HEK293 (cell line): ENCODE data around the gene RACGAP1.

Experiments used
- CTCF ChIA-PET: fragments of 350-600 bp; formaldehyde crosslinking; extraction: SDS; loops from one replicate; lab custom pipeline; 2021; ENCODE audit warnings: antibody characterized with exemption; lab: Yijun Ruan, JAX
- POLR2A ChIA-PET: fragments of 300-600 bp; formaldehyde crosslinking; extraction: SDS; loops from one replicate; lab custom pipeline; 2020; ENCODE audit warnings: antibody characterized with exemption, inconsistent platforms; lab: Yijun Ruan, JAX
- H3K27ac ChIP-seq: fragments of 200-500 bp; sonication (Bioruptor generic); 2 replicates; pipeline ENCODE4 v1.5.1; 2014; ENCODE audit warnings: low read depth, low read length, control low read depth, inconsistent platforms; ENCODE audit errors: extremely low read depth
- H3K36me3 ChIP-seq, 2 experiments: fragments of 200-500 bp in 1 of 2; sonication (Bioruptor generic) in 1 of 2; 1 replicate in 1 of 2; 2 replicates in 1 of 2; pipeline ENCODE4 v1.5.1; 2014 to 2017; ENCODE audit warnings: inconsistent platforms in 2 of 2, low read length in 2 of 2; ENCODE audit not compliant: control insufficient read depth in 2 of 2, insufficient read depth in 1 of 2
- H3K4me1 ChIP-seq: fragments of 200-500 bp; sonication (Bioruptor generic); 2 replicates; pipeline ENCODE4 v1.5.1; 2014; ENCODE audit warnings: mild to moderate bottlenecking, low read length, inconsistent platforms; ENCODE audit not compliant: control insufficient read depth, insufficient read depth
- H3K4me3 ChIP-seq: 2 replicates; pipeline ENCODE4 v1.5.1; 2011; ENCODE audit warnings: low read depth, mild to moderate bottlenecking, control low read depth, low read length, moderate library complexity
- H3K9me3 ChIP-seq: fragments of 200-500 bp; sonication (Bioruptor generic); 2 replicates; pipeline ENCODE4 v1.5.1; 2014; ENCODE audit warnings: low read depth, low read length, inconsistent platforms; ENCODE audit not compliant: control insufficient read depth, insufficient read depth
- AEBP2 ChIP-seq: fragments of 450-650 bp; formaldehyde crosslinking; IDR thresholded peaks from 2 replicates; pipeline ENCODE4 v1.5.1; 2016; ENCODE audit warnings: missing biosample characterization, missing genetic modification characterization, borderline replicate concordance
- FEZF1 ChIP-seq: fragments of 450-650 bp; formaldehyde crosslinking; IDR thresholded peaks from 2 replicates; pipeline ENCODE4 v1.5.1; 2016; ENCODE audit warnings: missing biosample characterization, missing genetic modification characterization
- GFI1B ChIP-seq: fragments of 450-650 bp; formaldehyde crosslinking; IDR thresholded peaks from 2 replicates; pipeline ENCODE4 v1.5.1; 2016; ENCODE audit warnings: missing biosample characterization, missing genetic modification characterization
- GLIS2 ChIP-seq: fragments of 450-650 bp; formaldehyde crosslinking; IDR thresholded peaks from 2 replicates; pipeline ENCODE4 v1.5.1; 2016; ENCODE audit warnings: missing biosample characterization, missing genetic modification characterization
- KLF16 ChIP-seq: fragments of 450-650 bp; formaldehyde crosslinking; IDR thresholded peaks from 2 replicates; pipeline ENCODE4 v1.5.1; 2017; ENCODE audit warnings: missing biosample characterization, missing genetic modification characterization
- KLF7 ChIP-seq: fragments of 450-650 bp; formaldehyde crosslinking; IDR thresholded peaks from 2 replicates; pipeline ENCODE4 v1.5.1; 2016; ENCODE audit warnings: missing biosample characterization, missing genetic modification characterization, borderline replicate concordance
- SALL2 ChIP-seq: fragments of 450-650 bp; formaldehyde crosslinking; IDR thresholded peaks from 2 replicates; pipeline ENCODE4 v1.5.0; 2017; ENCODE audit warnings: missing biosample characterization, mild to moderate bottlenecking, missing genetic modification characterization, borderline replicate concordance
- SP3 ChIP-seq: fragments of 450-650 bp; formaldehyde crosslinking; IDR thresholded peaks from 2 replicates; pipeline ENCODE4 v1.5.1; 2016; ENCODE audit warnings: missing biosample characterization, missing genetic modification characterization
- ZBTB1 ChIP-seq: fragments of 450-650 bp; formaldehyde crosslinking; IDR thresholded peaks from 2 replicates; pipeline ENCODE4 v1.5.1; 2016; ENCODE audit warnings: missing biosample characterization, missing genetic modification characterization
- ZBTB10 ChIP-seq: fragments of 450-650 bp; formaldehyde crosslinking; IDR thresholded peaks from 2 replicates; pipeline ENCODE4 v1.5.1; 2016; ENCODE audit warnings: missing biosample characterization, missing genetic modification characterization
- ZBTB17 ChIP-seq: fragments of 450-650 bp; formaldehyde crosslinking; IDR thresholded peaks from 2 replicates; pipeline ENCODE4 v1.5.1; 2016; ENCODE audit warnings: missing biosample characterization, missing genetic modification characterization
- ZBTB20 ChIP-seq: fragments of 450-650 bp; formaldehyde crosslinking; IDR thresholded peaks from 2 replicates; pipeline ENCODE4 v1.5.1; 2016; ENCODE audit warnings: missing biosample characterization, missing genetic modification characterization
- ZIC2 ChIP-seq: fragments of 450-650 bp; formaldehyde crosslinking; IDR thresholded peaks from 2 replicates; pipeline ENCODE4 v1.5.1; 2016; ENCODE audit warnings: missing biosample characterization, missing genetic modification characterization
- ZNF155 ChIP-seq: fragments of 450-650 bp; formaldehyde crosslinking; IDR thresholded peaks from 2 replicates; pipeline ENCODE4 v1.5.1; 2016; ENCODE audit warnings: missing biosample characterization, missing genetic modification characterization
- ZNF174 ChIP-seq: fragments of 450-650 bp; formaldehyde crosslinking; IDR thresholded peaks from 2 replicates; pipeline ENCODE4 v1.5.0; 2017; ENCODE audit warnings: missing biosample characterization, mild to moderate bottlenecking, missing genetic modification characterization
- ZNF214 ChIP-seq: fragments of 450-650 bp; formaldehyde crosslinking; IDR thresholded peaks from 2 replicates; pipeline ENCODE4 v1.5.1; 2017; ENCODE audit warnings: missing biosample characterization, mild to moderate bottlenecking, missing genetic modification characterization, borderline replicate concordance
- ZNF248 ChIP-seq: fragments of 450-650 bp; formaldehyde crosslinking; IDR thresholded peaks from 2 replicates; pipeline ENCODE4 v1.5.1; 2017; ENCODE audit warnings: missing biosample characterization, missing genetic modification characterization
- ZNF341 ChIP-seq: fragments of 450-650 bp; formaldehyde crosslinking; IDR thresholded peaks from 2 replicates; pipeline ENCODE4; 2016; ENCODE audit warnings: low read depth, missing biosample characterization, missing genetic modification characterization
- ZNF354C ChIP-seq: fragments of 450-650 bp; formaldehyde crosslinking; IDR thresholded peaks from 2 replicates; pipeline ENCODE4 v1.5.1; 2016; ENCODE audit warnings: missing biosample characterization, missing genetic modification characterization, low read depth, borderline replicate concordance
- ZNF426 ChIP-seq: fragments of 450-650 bp; formaldehyde crosslinking; IDR thresholded peaks from 2 replicates; pipeline ENCODE4 v1.5.1; 2017; ENCODE audit warnings: missing biosample characterization, missing genetic modification characterization, mild to moderate bottlenecking, inconsistent platforms, moderate library complexity
- ZNF560 ChIP-seq: fragments of 450-650 bp; formaldehyde crosslinking; IDR thresholded peaks from 2 replicates; pipeline ENCODE4 v1.5.1; 2017; ENCODE audit warnings: missing biosample characterization, missing genetic modification characterization, borderline replicate concordance
- ZNF600 ChIP-seq: fragments of 450-650 bp; formaldehyde crosslinking; IDR thresholded peaks from 2 replicates; pipeline ENCODE4 v1.5.1; 2016; ENCODE audit warnings: missing biosample characterization, missing genetic modification characterization
- ZNF660 ChIP-seq: fragments of 450-650 bp; IDR thresholded peaks from 2 replicates; pipeline ENCODE4 v1.5.1; 2018; ENCODE audit warnings: missing biosample characterization, mild to moderate bottlenecking, missing genetic modification characterization
- ZNF701 ChIP-seq: fragments of 450-650 bp; formaldehyde crosslinking; IDR thresholded peaks from 2 replicates; pipeline ENCODE4 v1.5.1; 2016; ENCODE audit warnings: missing biosample characterization, missing genetic modification characterization
- ZNF776 ChIP-seq: fragments of 450-650 bp; formaldehyde crosslinking; IDR thresholded peaks from 2 replicates; pipeline ENCODE4 v1.5.0; 2017; ENCODE audit warnings: missing biosample characterization, missing genetic modification characterization, borderline replicate concordance
- ZSCAN23 ChIP-seq: fragments of 450-650 bp; formaldehyde crosslinking; IDR thresholded peaks from 2 replicates; pipeline ENCODE4 v1.5.1; 2016; ENCODE audit warnings: missing biosample characterization, missing genetic modification characterization
- TF ChIP-seq, protein P1 (sequence below): fragments of 450-650 bp; formaldehyde crosslinking; IDR thresholded peaks from 2 replicates; pipeline ENCODE4 v1.5.1; 2016; ENCODE audit warnings: missing biosample characterization, missing genetic modification characterization, low read depth
- TF ChIP-seq, protein P2 (sequence below): fragments of 450-650 bp; formaldehyde crosslinking; IDR thresholded peaks from 2 replicates; pipeline ENCODE4 v1.5.1; 2017; ENCODE audit warnings: missing biosample characterization, missing genetic modification characterization
- TF ChIP-seq, protein P3 (sequence below): fragments of 450-650 bp; formaldehyde crosslinking; IDR thresholded peaks from 2 replicates; pipeline ENCODE4 v1.5.1; 2017; ENCODE audit warnings: missing biosample characterization, missing genetic modification characterization

RACGAP1 gene

GRCh38 chr12:49983892-49984291, 41.4 kb downstream of the RACGAP1 start:
- H3K4me1 ChIP-seq = no peaks in the 10 kb centered on the region
- peaks cover 15 to 45% of the 10 kb centered on the region in 2 experiments for H3K36me3 ChIP-seq
- no peaks in the 10 kb centered on the region for H3K9me3 ChIP-seq
- ChIA-PET CTCF (interaction anchor here (0.6 to 7.5 kb wide), 10 partner anchors 8 to 243 kb away, joined by 3 to 104 read pairs (median 6); partner anchors contain the start of genes SMARCD1 and TMBIM6), POLR2A (no interaction called here)
- H3K27ac ChIP-seq = no peak overlapping the region
- no peak overlapping the region for H3K4me3 ChIP-seq
- TF ChIP-seq ZNF155 (tag by site-specific recombination) (no peak), ZNF174 (tag by site-specific recombination) (no peak), GFI1B (tag by site-specific recombination) (no peak), ZNF660 (tag by site-specific recombination) (0 out of 2 replicates have a peak, but pooled peaks have one; percentile 29), KLF16 (tag by site-specific recombination) (no peak), KLF7 (tag by site-specific recombination) (no peak), ZIC2 (peak; percentile 60), SALL2 (tag by site-specific recombination) (no peak), ZNF426 (tag by site-specific recombination) (no peak), ZSCAN23 (no peak), ZBTB20 (tag by site-specific recombination) (peak; percentile 62), GLIS2 (tag by site-specific recombination) (no peak), ZNF600 (tag by site-specific recombination) (peak; percentile 49; the same call in 1 of the 2 replicates), ZNF341 (0 out of 2 replicates have a peak, but pooled peaks have one; percentile 16), ZNF701 (tag by site-specific recombination) (no peak), ZBTB10 (tag by site-specific recombination) (no peak), SP3 (no peak), AEBP2 (no peak), ZBTB1 (no peak), ZNF776 (tag by site-specific recombination) (no peak), ZBTB17 (tag by site-specific recombination) (0 out of 2 replicates have a peak, but pooled peaks have one; percentile 23), FEZF1 (tag by site-specific recombination) (peak; percentile 74), ZNF214 (tag by site-specific recombination) (no peak), ZNF354C (tag by site-specific recombination) (no peak), ZNF560 (tag by site-specific recombination) (no peak), ZNF248 (no peak)
- TF ChIP-seq, protein P1, sequence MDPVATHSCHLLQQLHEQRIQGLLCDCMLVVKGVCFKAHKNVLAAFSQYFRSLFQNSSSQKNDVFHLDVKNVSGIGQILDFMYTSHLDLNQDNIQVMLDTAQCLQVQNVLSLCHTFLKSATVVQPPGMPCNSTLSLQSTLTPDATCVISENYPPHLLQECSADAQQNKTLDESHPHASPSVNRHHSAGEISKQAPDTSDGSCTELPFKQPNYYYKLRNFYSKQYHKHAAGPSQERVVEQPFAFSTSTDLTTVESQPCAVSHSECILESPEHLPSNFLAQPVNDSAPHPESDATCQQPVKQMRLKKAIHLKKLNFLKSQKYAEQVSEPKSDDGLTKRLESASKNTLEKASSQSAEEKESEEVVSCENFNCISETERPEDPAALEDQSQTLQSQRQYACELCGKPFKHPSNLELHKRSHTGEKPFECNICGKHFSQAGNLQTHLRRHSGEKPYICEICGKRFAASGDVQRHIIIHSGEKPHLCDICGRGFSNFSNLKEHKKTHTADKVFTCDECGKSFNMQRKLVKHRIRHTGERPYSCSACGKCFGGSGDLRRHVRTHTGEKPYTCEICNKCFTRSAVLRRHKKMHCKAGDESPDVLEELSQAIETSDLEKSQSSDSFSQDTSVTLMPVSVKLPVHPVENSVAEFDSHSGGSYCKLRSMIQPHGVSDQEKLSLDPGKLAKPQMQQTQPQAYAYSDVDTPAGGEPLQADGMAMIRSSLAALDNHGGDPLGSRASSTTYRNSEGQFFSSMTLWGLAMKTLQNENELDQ (tag by site-specific recombination) = no peak
- TF ChIP-seq, protein P2, sequence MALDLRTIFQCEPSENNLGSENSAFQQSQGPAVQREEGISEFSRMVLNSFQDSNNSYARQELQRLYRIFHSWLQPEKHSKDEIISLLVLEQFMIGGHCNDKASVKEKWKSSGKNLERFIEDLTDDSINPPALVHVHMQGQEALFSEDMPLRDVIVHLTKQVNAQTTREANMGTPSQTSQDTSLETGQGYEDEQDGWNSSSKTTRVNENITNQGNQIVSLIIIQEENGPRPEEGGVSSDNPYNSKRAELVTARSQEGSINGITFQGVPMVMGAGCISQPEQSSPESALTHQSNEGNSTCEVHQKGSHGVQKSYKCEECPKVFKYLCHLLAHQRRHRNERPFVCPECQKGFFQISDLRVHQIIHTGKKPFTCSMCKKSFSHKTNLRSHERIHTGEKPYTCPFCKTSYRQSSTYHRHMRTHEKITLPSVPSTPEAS (tag by site-specific recombination) = no peak
- TF ChIP-seq, protein P3, sequence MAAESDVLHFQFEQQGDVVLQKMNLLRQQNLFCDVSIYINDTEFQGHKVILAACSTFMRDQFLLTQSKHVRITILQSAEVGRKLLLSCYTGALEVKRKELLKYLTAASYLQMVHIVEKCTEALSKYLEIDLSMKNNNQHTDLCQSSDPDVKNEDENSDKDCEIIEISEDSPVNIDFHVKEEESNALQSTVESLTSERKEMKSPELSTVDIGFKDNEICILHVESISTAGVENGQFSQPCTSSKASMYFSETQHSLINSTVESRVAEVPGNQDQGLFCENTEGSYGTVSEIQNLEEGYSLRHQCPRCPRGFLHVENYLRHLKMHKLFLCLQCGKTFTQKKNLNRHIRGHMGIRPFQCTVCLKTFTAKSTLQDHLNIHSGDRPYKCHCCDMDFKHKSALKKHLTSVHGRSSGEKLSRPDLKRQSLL (tag by site-specific recombination) = no peak
